Endothelial cell (in vitro differentiated cells): ENCODE data around the gene DR1. TPM values are rescaled to one million over a fixed set of nuclear protein-coding genes. Genes with fewer than 3 reads are reported as not detected.
"Not testable (repeated sequence)": the region's sequence is repeated elsewhere in the genome, so short reads cannot be mapped to it uniquely, and the experiment has no call there.

Experiments used
- DNase-seq: peaks from one replicate; pipeline ENCODE4 v3.0.0; 2021; ENCODE audit warnings: low spot score
- H3K27ac Mint-ChIP-seq: one replicate; pipeline ENCODE4 v1.8.0; 2021; ENCODE audit warnings: mixed read lengths, inconsistent platforms; ENCODE audit not compliant: unreplicated experiment
- H3K27me3 Mint-ChIP-seq: one replicate; pipeline ENCODE4 v1.8.0; 2021; ENCODE audit warnings: mild to moderate bottlenecking, moderate library complexity, mixed read lengths, inconsistent platforms; ENCODE audit not compliant: unreplicated experiment
- H3K36me3 Mint-ChIP-seq: one replicate; pipeline ENCODE4 v1.8.0; 2021; ENCODE audit warnings: mild to moderate bottlenecking, low read depth, mixed read lengths, inconsistent platforms; ENCODE audit not compliant: unreplicated experiment
- H3K4me1 Mint-ChIP-seq: one replicate; pipeline ENCODE4 v1.8.0; 2021; ENCODE audit warnings: mild to moderate bottlenecking, mixed read lengths, inconsistent platforms; ENCODE audit not compliant: unreplicated experiment
- H3K4me3 Mint-ChIP-seq: one replicate; pipeline ENCODE4 v1.8.0; 2021; ENCODE audit warnings: mild to moderate bottlenecking, mixed read lengths, inconsistent platforms; ENCODE audit not compliant: unreplicated experiment
- H3K9me3 Mint-ChIP-seq: one replicate; pipeline ENCODE4 v1.8.0; 2021; ENCODE audit warnings: mixed read lengths, inconsistent platforms; ENCODE audit not compliant: unreplicated experiment
- CTCF ChIP-seq: fragments of 200-600 bp; sonication (generic); IDR thresholded peaks from one replicate; pipeline ENCODE4 v1.5.0; 2021; ENCODE audit warnings: antibody characterized with exemption; ENCODE audit not compliant: unreplicated experiment
- total RNA-seq: library from RNA; stranded (reverse); fragmentation: NEBNext Ultra II Directional; extraction: Animal tissue kit (Norgen Biotek cat#: 25700); gene quantifications from one replicate; pipeline ENCODE4 v1.2.1, GENCODE V29; 2021; ENCODE audit not compliant: unreplicated experiment

DR1 gene
- total RNA-seq, 1 donor from 2014 or later, result 47.4 TPM

DNA sequence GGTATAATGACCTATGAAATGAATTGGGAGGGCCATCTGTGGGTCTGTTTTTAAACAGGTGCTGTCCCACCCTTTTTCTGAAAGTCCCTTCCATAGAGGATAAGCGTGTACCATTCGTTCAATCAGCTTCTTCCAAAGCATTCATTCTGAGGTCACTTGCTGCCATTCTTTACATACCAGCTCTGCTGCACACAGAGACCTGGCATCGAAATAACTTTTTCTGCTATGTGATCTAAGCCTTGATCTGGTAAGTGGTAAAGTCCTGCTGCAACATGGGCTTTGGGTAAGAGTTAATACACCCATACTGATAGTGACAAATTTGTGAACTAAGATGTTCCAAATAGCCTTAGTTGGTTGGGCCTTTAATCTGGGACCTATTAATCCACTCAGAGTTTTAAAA, 38.9 kb downstream of the DR1 start:
- peaks cover 7% of the 10 kb centered on the region for H3K27me3 Mint-ChIP-seq
- H3K4me1 Mint-ChIP-seq, result no peaks in the 10 kb centered on the region
- no peak for TF ChIP-seq CTCF
- DNase-seq, result no peak
- no peak overlapping the region for H3K4me3 Mint-ChIP-seq
- peaks cover 10% of the 10 kb centered on the region for H3K36me3 Mint-ChIP-seq
- peaks cover 5% of the 10 kb centered on the region for H3K9me3 Mint-ChIP-seq
- H3K27ac Mint-ChIP-seq, result no peak overlapping the region

- peaks cover 10% of the 10 kb centered on the region for H3K36me3 Mint-ChIP-seq
- H3K9me3 Mint-ChIP-seq, DNase-seq, H3K27ac Mint-ChIP-seq, H3K4me1 Mint-ChIP-seq, H3K27me3 Mint-ChIP-seq: not testable (repeated sequence)
- peak overlapping the region; percentile 73 for H3K4me3 Mint-ChIP-seq
Observed at GRCh38 chr1:93386268-93386667, 40.6 kb downstream of the DR1 start.

DNA sequence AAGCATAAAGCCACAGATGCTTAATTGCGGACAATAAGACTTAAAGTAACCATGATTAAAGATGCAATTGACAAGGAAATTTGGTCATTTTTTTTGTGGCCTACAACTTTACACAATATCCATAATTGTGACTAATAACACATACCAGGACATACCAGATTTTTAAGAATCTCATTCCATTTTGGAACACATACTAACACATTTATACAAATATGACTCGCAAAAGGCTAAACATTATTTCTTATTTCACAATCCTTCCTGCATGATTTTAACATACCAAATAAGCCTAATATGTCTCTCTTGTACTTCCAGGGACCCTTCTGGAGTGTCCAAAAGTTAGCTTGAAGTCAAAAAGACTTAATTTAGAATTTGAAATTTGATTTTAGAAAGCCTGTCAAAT, 48.8 kb downstream of the DR1 start:
- Mint-ChIP-seq H3K4me3 (no peak overlapping the region), H3K27me3 (no peaks in the 10 kb centered on the region), H3K27ac (no peak overlapping the region), H3K4me1 (no peaks in the 10 kb centered on the region), H3K9me3 (no peaks in the 10 kb centered on the region), H3K36me3 (no peaks in the 10 kb centered on the region)
- TF ChIP-seq CTCF, result no peak
- no peak for DNase-seq

GRCh38 chr1:93395195-93395594, 49.5 kb downstream of the DR1 start:
- H3K4me1 Mint-ChIP-seq, result no peaks in the 10 kb centered on the region
- H3K9me3 Mint-ChIP-seq, result no peaks in the 10 kb centered on the region
- no peaks in the 10 kb centered on the region for H3K36me3 Mint-ChIP-seq
- no peak overlapping the region for H3K4me3 Mint-ChIP-seq
- no peak for DNase-seq
- H3K27me3 Mint-ChIP-seq, result no peaks in the 10 kb centered on the region
- no peak overlapping the region for H3K27ac Mint-ChIP-seq
- no peak for TF ChIP-seq CTCF

DNA sequence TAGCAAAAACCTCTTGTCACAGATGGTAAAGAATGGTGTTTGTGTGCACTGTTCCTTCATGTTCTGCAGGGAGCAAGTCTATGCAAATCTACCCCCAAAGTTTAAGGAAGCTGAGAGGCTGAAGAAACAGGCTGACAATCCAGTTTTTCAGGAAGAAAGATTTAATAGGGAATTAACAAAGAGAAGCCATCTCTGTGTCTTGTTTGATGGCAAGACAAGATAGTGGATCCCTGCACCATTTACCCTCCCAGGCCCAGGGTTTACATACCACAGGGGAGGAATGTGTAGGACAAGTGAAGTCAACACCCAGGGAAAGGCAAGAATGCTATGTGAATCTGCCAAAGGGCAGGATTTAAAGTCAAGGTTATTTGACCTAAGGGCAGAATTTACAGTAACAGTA, 54.1 kb downstream of the DR1 start:
- Mint-ChIP-seq H3K4me1 (no peaks in the 10 kb centered on the region), H3K27me3 (peaks cover 2% of the 10 kb centered on the region), H3K36me3 (no peaks in the 10 kb centered on the region), H3K9me3 (no peaks in the 10 kb centered on the region), H3K27ac (no peak overlapping the region), H3K4me3 (no peak overlapping the region)
- DNase-seq, result no peak
- no peak for TF ChIP-seq CTCF

DNA sequence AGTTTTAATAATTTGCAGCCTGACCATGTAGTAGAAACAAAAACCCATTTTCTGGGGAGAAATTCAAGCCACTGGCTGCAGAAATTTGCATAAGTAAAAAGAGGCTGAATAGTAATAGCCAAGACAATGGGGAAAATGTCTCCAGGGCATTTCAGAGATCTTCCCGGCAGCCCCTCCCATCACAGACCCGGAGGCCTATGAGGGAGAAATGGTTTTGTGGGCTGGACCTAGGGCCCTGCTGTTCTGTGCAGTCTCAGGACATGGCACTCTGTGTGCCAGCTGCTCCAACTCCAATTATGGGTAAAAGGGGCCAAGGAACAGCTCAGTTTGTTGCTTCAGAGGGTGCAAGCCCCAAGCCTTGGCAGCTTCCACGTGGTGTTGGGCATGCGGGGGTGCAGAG, 62.5 kb downstream of the DR1 start:
- H3K27me3 Mint-ChIP-seq, result no peaks in the 10 kb centered on the region
- H3K4me3 Mint-ChIP-seq, result no peak overlapping the region
- H3K27ac Mint-ChIP-seq, result no peak overlapping the region
- H3K36me3 Mint-ChIP-seq, result peaks cover 14% of the 10 kb centered on the region
- peaks cover 10% of the 10 kb centered on the region for H3K9me3 Mint-ChIP-seq
- peaks cover under 1% of the 10 kb centered on the region for H3K4me1 Mint-ChIP-seq
- no peak for DNase-seq
- TF ChIP-seq CTCF, result no peak
